Hepatocyte (in vitro differentiated cells): Measurements from ENCODE around the gene SLC2A5. TPM values are rescaled to one million over a fixed set of nuclear protein-coding genes. Genes with fewer than 3 reads are reported as not detected.
A peak's percentile ranks its signal among the peaks of the same experiment; 100 is the strongest.

Experiments
- DNase-seq: peaks from one replicate; pipeline ENCODE4 v3.0.0-alpha.2; 2016; ENCODE audit warnings: low spot score
- H2AFZ ChIP-seq: fragments of 200-600 bp; sonication (generic); 2 replicates; pipeline ENCODE4 v1.6.0; 2016; ENCODE audit warnings: antibody characterized with exemption, mild to moderate bottlenecking
- H3K27ac ChIP-seq: fragments of 200-600 bp; sonication (generic); 2 replicates; pipeline ENCODE4 v1.5.1; 2016; ENCODE audit warnings: mild to moderate bottlenecking
- H3K27me3 ChIP-seq: fragments of 200-600 bp; sonication (generic); 2 replicates; pipeline ENCODE4 v1.6.1; 2016
- H3K36me3 ChIP-seq: fragments of 200-600 bp; sonication (generic); replicated peaks from 2 replicates; pipeline ENCODE4 v1.5.1; 2016; ENCODE audit warnings: low read depth; ENCODE audit not compliant: insufficient read depth
- H3K4me1 ChIP-seq: fragments of 200-600 bp; sonication (generic); 2 replicates; pipeline ENCODE4 v1.5.1; 2016; ENCODE audit warnings: mild to moderate bottlenecking, moderate library complexity; ENCODE audit not compliant: insufficient read depth
- H3K4me2 ChIP-seq: fragments of 200-600 bp; sonication (generic); 2 replicates; pipeline ENCODE4 v1.6.0; 2016
- H3K4me3 ChIP-seq: fragments of 200-600 bp; sonication (generic); 2 replicates; pipeline ENCODE4 v1.5.1; 2016; ENCODE audit warnings: mild to moderate bottlenecking
- H3K79me2 ChIP-seq: fragments of 200-600 bp; sonication (generic); 2 replicates; pipeline ENCODE4 v1.6.0; 2017; ENCODE audit warnings: mild to moderate bottlenecking
- H3K9me2 ChIP-seq: fragments of 200-600 bp; sonication (generic); replicated peaks from 2 replicates; pipeline ENCODE4 v1.6.0; 2017; ENCODE audit warnings: mild to moderate bottlenecking; ENCODE audit not compliant: insufficient read depth
- H3K9me3 ChIP-seq: fragments of 200-600 bp; sonication (generic); 2 replicates; pipeline ENCODE4 v1.5.1; 2016; ENCODE audit warnings: low read depth, mild to moderate bottlenecking
- H4K20me1 ChIP-seq: fragments of 200-600 bp; sonication (generic); 2 replicates; pipeline ENCODE4 v1.6.0; 2016; ENCODE audit warnings: mild to moderate bottlenecking; ENCODE audit not compliant: insufficient read depth, poor library complexity, severe bottlenecking
- EZH2 ChIP-seq: fragments of 200-600 bp; sonication (generic); IDR thresholded peaks from 2 replicates; pipeline ENCODE4 v1.6.1; 2016; ENCODE audit warnings: antibody characterized with exemption, mild to moderate bottlenecking, borderline replicate concordance
- EZH2phosphoT487 ChIP-seq: fragments of 200-600 bp; sonication (generic); IDR thresholded peaks from one replicate; pipeline ENCODE4 v1.6.1; 2018; ENCODE audit warnings: antibody characterized with exemption, mild to moderate bottlenecking, low read depth, moderate library complexity; ENCODE audit not compliant: unreplicated experiment, severe bottlenecking
- WGBS: methylation state at CpG from one replicate; pipeline ENCODE4 v1.1.6; 2016; ENCODE audit warnings: low lambda C conversion rate; ENCODE audit errors: missing lambda C conversion rate; 5-methylcytosine and 5-hydroxymethylcytosine counted together
- polyA plus RNA-seq: library from polyadenylated mRNA; unstranded; fragments of >200 nt; fragmentation: Nextera tagmentation; extraction: Ambion mirVana; gene quantifications from 2 replicates; pipeline ENCODE4 v1.2.1, GENCODE V29; 2016
- total RNA-seq: library from RNA; depleted of rRNA; stranded (reverse); fragments of >200 nt; gene quantifications from 2 replicates; pipeline ENCODE4 v1.2.3, GENCODE V29; 2014
- TF ChIP-seq, protein P1 (sequence below): fragments of 200-600 bp; sonication (generic); IDR thresholded peaks from 2 replicates; pipeline ENCODE4 v1.5.1; 2016; ENCODE audit warnings: antibody characterized with exemption, mild to moderate bottlenecking; ENCODE audit not compliant: poor library complexity

Gene SLC2A5, protein sequence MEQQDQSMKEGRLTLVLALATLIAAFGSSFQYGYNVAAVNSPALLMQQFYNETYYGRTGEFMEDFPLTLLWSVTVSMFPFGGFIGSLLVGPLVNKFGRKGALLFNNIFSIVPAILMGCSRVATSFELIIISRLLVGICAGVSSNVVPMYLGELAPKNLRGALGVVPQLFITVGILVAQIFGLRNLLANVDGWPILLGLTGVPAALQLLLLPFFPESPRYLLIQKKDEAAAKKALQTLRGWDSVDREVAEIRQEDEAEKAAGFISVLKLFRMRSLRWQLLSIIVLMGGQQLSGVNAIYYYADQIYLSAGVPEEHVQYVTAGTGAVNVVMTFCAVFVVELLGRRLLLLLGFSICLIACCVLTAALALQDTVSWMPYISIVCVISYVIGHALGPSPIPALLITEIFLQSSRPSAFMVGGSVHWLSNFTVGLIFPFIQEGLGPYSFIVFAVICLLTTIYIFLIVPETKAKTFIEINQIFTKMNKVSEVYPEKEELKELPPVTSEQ
- total RNA-seq (7.2 TPM in 2 replicates), polyA plus RNA-seq (7.1 and 8.2 TPM in 2 replicates)

DNA sequence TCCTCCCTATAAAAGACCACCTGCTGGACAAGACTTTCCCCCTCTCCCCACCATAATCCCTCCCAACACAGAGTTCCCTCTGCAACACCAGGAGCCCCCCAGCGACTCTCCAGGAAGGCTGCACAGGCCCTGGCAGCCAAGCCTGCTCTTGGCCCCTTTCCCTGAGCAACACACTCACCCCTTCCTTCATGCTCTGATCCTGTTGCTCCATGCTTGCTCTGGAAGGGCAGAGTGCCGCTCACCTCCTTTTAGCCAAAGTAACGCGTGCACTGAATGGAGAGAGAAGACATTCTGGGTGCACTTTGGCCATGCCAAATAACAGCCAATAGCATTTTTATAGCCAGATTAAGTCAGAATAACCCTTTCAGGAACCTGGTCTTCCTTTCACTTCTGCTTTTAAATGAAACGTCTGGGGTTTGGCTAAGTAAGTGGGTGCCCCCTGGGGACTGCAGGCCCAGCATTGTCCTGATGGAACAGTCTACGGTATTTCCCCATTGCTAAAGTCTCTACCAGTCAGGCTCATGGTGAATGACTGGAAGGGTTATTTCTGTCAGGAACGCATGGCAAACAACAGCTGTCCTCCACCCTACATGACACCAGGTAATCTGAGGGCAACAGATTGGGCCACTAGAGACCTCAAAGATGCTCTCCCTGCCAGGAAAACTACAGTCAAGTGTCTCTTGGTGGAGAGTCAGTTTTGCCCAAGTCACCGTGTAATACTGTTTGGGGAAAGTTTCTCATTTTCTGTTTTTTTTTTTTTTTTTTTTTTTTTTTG is at the start of gene SLC2A5:
Gene SLC2A5 (minus strand): TSS at position 310 of the 775 bp plus-strand sequence. CDS start 99 bp downstream, at position 211.
- TF ChIP-seq, protein P1, sequence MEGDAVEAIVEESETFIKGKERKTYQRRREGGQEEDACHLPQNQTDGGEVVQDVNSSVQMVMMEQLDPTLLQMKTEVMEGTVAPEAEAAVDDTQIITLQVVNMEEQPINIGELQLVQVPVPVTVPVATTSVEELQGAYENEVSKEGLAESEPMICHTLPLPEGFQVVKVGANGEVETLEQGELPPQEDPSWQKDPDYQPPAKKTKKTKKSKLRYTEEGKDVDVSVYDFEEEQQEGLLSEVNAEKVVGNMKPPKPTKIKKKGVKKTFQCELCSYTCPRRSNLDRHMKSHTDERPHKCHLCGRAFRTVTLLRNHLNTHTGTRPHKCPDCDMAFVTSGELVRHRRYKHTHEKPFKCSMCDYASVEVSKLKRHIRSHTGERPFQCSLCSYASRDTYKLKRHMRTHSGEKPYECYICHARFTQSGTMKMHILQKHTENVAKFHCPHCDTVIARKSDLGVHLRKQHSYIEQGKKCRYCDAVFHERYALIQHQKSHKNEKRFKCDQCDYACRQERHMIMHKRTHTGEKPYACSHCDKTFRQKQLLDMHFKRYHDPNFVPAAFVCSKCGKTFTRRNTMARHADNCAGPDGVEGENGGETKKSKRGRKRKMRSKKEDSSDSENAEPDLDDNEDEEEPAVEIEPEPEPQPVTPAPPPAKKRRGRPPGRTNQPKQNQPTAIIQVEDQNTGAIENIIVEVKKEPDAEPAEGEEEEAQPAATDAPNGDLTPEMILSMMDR: no peak
- TF ChIP-seq EZH2phosphoT487 (no peak), EZH2 (no peak)
- Histone ChIP-seq H3K27me3 (no peaks in the 10 kb centered on the region), H3K36me3 (no peaks in the 10 kb centered on the region), H3K79me2 (no peaks in the 10 kb centered on the region), H3K4me2 (peak within 1 kb of the TSS; percentile 22), H3K9me2 (no peaks in the 10 kb centered on the region), H3K4me3 (no peak within 1 kb of the TSS), H3K4me1 (peaks cover 5% of the 10 kb centered on the region), H3K27ac (no peak within 1 kb of the TSS), H3K9me3 (no peaks in the 10 kb centered on the region), H4K20me1 (no peaks in the 10 kb centered on the region), H2AFZ (no peak within 1 kb of the TSS)
- DNase-seq: no peak
- WGBS: 68% methylated on average over 8 of the region's 8 CpGs

DNA sequence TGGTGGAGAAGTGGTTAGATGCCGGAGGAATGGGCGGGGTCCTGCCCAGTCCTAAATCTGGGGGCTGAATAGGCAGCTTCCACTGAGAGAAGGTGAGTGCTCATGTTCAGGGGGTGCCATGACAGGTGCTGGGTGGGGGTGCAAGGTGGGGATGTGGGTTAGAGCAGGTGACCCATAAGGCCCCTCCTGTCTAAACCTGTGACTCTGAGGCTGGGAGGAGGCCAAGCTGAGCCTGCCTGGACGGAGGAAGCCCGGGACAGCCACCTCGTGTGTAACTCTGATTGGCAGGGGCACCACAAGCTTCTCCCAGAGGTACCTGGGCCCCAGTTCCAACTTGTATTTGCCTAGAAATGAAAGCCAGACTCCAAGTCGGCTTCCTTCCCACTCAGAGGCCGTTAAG is 48.8 kb upstream of the SLC2A5 start:
- TF ChIP-seq, protein P1: no peak
- no peak for TF ChIP-seq EZH2
- no peaks in the 10 kb centered on the region for H3K9me2 ChIP-seq
- H3K4me3 ChIP-seq: no peak overlapping the region
- no peak overlapping the region for H2AFZ ChIP-seq
- no peaks in the 10 kb centered on the region for H4K20me1 ChIP-seq
- no peak overlapping the region for H3K4me2 ChIP-seq
- no peak for DNase-seq
- H3K79me2 ChIP-seq: peaks cover 21% of the 10 kb centered on the region
- WGBS: 88% methylated on average over 7 of the region's 7 CpGs
- H3K9me3 ChIP-seq: no peaks in the 10 kb centered on the region
- no peak overlapping the region for H3K27ac ChIP-seq
- H3K27me3 ChIP-seq: no peaks in the 10 kb centered on the region
- peaks cover 15% of the 10 kb centered on the region for H3K4me1 ChIP-seq
- no peaks in the 10 kb centered on the region for H3K36me3 ChIP-seq

DNA sequence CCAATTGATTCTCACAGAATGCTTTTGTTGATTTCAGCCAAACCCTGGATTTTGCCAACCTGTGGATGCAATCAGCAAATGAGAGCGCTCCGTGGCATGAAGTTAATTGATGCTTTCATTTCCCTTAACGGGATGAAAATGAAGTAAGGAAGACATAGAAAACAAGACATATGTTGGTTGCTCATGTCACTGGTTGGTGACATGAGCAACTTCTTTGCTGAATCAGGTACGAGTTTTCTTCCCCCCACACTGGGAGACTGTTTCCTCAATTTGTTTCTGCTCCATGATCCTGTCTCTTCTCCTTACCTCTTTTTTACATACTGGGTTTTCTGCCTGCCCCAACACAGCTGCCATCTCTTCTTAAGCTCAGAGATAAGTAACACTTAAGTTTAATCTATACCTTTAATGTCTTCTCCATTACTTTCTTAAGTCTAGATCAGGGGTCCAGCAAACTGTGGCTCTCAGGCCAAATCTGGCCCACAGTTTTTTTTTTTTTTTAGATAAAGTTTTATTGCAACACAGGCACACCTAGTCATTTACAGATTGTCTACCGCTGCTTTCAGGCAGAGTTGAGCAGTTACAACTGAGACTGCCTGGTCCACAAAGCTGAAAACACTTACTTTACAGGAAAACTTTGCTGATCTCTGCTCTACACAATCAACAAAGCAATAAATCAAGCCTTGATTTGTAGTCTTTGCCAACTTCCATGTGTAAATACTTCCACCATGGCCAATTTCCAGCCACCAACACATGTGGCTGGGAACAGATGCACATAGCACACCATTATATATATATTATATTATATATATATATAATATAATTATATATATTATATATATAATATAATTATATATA is 46.1 kb upstream of the SLC2A5 start:
- DNase-seq: peak; percentile 36
- peak overlapping the region; percentile 26 for H3K27ac ChIP-seq
- WGBS: 71% methylated on average over 5 of the region's 5 CpGs

More for the DNA sequence above, 46.1 kb upstream of the SLC2A5 start:
- no peaks in the 10 kb centered on the region for H4K20me1 ChIP-seq
- TF ChIP-seq, protein P1: no peak
- no peak for TF ChIP-seq EZH2
- no peak for TF ChIP-seq EZH2phosphoT487
- peaks cover 6% of the 10 kb centered on the region for H3K79me2 ChIP-seq
- no peaks in the 10 kb centered on the region for H3K9me3 ChIP-seq
- H3K9me2 ChIP-seq: no peaks in the 10 kb centered on the region
- H2AFZ ChIP-seq: no peak overlapping the region
- H3K4me3 ChIP-seq: no peak overlapping the region
- no peak overlapping the region for H3K4me2 ChIP-seq
- H3K4me1 ChIP-seq: peaks cover 23% of the 10 kb centered on the region
- H3K36me3 ChIP-seq: no peaks in the 10 kb centered on the region
- H3K27me3 ChIP-seq: no peaks in the 10 kb centered on the region
